H1 (cell line): ENCODE measurements around the gene ISLR2. TPM values are rescaled to one million over a fixed set of nuclear protein-coding genes. Genes with fewer than 3 reads are reported as not detected.

Source experiments
- CTCF ChIA-PET: fragments of 300-600 bp; sonication (Branson Sonifier 250); formaldehyde crosslinking; loops from one replicate; lab custom pipeline; 2021; ENCODE audit not compliant: partially characterized antibody; lab: Charles Lee
- POLR2A ChIA-PET: fragments of 300-600 bp; sonication (Branson Sonifier 250); formaldehyde crosslinking; loops from one replicate; lab custom pipeline; 2021; ENCODE audit warnings: inconsistent platforms; ENCODE audit not compliant: partially characterized antibody; lab: Charles Lee
- DNase-seq, 2 experiments: peaks; one replicate each; pipeline versions ENCODE4 v3.0.0 to v3.0.0-alpha.2; 2010 to 2022; ENCODE audit warnings: low spot score in 2 of 2, low read depth in 1 of 2, mixed read lengths in 1 of 2
- FAIRE-seq: peaks from 2 replicates; lab custom pipeline; 2011; peaks lifted over from hg19 to GRCh38; lab: Jason Lieb, UNC
- H2AFZ ChIP-seq: 2 replicates; pipeline ENCODE4 v1.8.1; 2012; ENCODE audit warnings: low read length, inconsistent platforms
- H2AK5ac ChIP-seq: 2 replicates; pipeline ENCODE4 v1.6.1; 2013; ENCODE audit warnings: low read depth, low read length
- H2BK120ac ChIP-seq: replicated peaks from 2 replicates; pipeline ENCODE3; 2013; ENCODE audit warnings: low read depth, low read length, inconsistent platforms
- H2BK12ac ChIP-seq: 2 replicates; pipeline ENCODE4 v1.6.1; 2013; ENCODE audit warnings: low read depth, low read length
- H2BK15ac ChIP-seq: 2 replicates; pipeline ENCODE4 v1.6.1; 2013; ENCODE audit warnings: low read length
- H2BK20ac ChIP-seq: 2 replicates; pipeline ENCODE4 v1.6.1; 2013; ENCODE audit warnings: low read length
- H2BK5ac ChIP-seq: 2 replicates; pipeline ENCODE4 v1.6.1; 2013; ENCODE audit warnings: low read depth, low read length
- H3K14ac ChIP-seq: 2 replicates; pipeline ENCODE4 v1.6.1; 2013; ENCODE audit warnings: inconsistent platforms; ENCODE audit not compliant: insufficient read length
- H3K18ac ChIP-seq: 2 replicates; pipeline ENCODE4 v1.6.1; 2013; ENCODE audit warnings: low read length; ENCODE audit errors: extremely low read depth
- H3K23ac ChIP-seq: 2 replicates; pipeline ENCODE4 v1.6.1; 2013; ENCODE audit warnings: inconsistent platforms; ENCODE audit not compliant: insufficient read length
- H3K23me2 ChIP-seq: 2 replicates; pipeline ENCODE4 v1.6.1; 2013; ENCODE audit warnings: low read depth, low read length
- H3K27ac ChIP-seq: 2 replicates; pipeline ENCODE4 v1.6.1; 2011; ENCODE audit warnings: low read depth, low read length, inconsistent platforms
- H3K27me3 ChIP-seq, 4 experiments: replicated peaks in 1 of 4; 1 replicate in 1 of 4; 2 replicates in 3 of 4; pipeline versions ENCODE4 v1.6.1 to v1.8.1; 2011 to 2013; ENCODE audit warnings: low read length in 3 of 4, mild to moderate bottlenecking in 3 of 4, inconsistent platforms in 2 of 4, mixed read lengths in 2 of 4, moderate library complexity in 1 of 4; ENCODE audit not compliant: control insufficient read depth in 3 of 4, insufficient read depth in 3 of 4; ENCODE audit errors: extremely low read depth in 1 of 4
- H3K36me3 ChIP-seq, 4 experiments: 2 replicates each; pipeline versions ENCODE4 v1.6.1 to v1.8.1; 2011 to 2013; ENCODE audit warnings: mild to moderate bottlenecking in 4 of 4, low read length in 3 of 4, moderate library complexity in 2 of 4, control low read depth in 1 of 4, inconsistent platforms in 1 of 4; ENCODE audit not compliant: insufficient read depth in 4 of 4, control insufficient read depth in 2 of 4
- H3K4ac ChIP-seq: replicated peaks from 2 replicates; pipeline ENCODE3; 2013; ENCODE audit warnings: low read length, low read depth, mixed read lengths, inconsistent platforms; ENCODE audit not compliant: insufficient read length
- H3K4me1 ChIP-seq, 4 experiments: replicated peaks in 1 of 4; 1 replicate in 1 of 4; 2 replicates in 3 of 4; pipeline versions ENCODE4 v1.6.1 to v1.8.1; 2011 to 2013; ENCODE audit warnings: low read length in 3 of 4, inconsistent platforms in 2 of 4, mixed read lengths in 1 of 4; ENCODE audit not compliant: insufficient read depth in 4 of 4, control insufficient read depth in 3 of 4
- H3K4me2 ChIP-seq, 2 experiments: 2 replicates each; pipeline versions ENCODE4 v1.6.1 to v1.8.1; 2011 to 2013; ENCODE audit warnings: low read depth in 2 of 2, low read length in 2 of 2, control low read depth in 1 of 2, inconsistent platforms in 1 of 2, mild to moderate bottlenecking in 1 of 2; ENCODE audit not compliant: insufficient read depth in 1 of 2
- H3K4me3 ChIP-seq, 4 experiments: fragments of 200-600, 300-600 bp in 1 of 4; sonication (generic), shearing (Covaris generic), sonication (Bioruptor Twin) in 1 of 4; 2 replicates each; pipeline versions ENCODE4 v1.5.1 to v1.8.1; 2011 to 2016; ENCODE audit warnings: low read length in 4 of 4, low read depth in 3 of 4, control low read depth in 2 of 4, inconsistent platforms in 2 of 4, mild to moderate bottlenecking in 2 of 4, mixed read lengths in 1 of 4, moderate library complexity in 1 of 4; ENCODE audit not compliant: insufficient read depth in 2 of 4; ENCODE audit errors: extremely low read depth in 1 of 4
- H3K56ac ChIP-seq: replicated peaks from 2 replicates; pipeline ENCODE3; 2013; ENCODE audit warnings: low read depth, mild to moderate bottlenecking, mixed read lengths, low read length, inconsistent platforms; ENCODE audit not compliant: insufficient read length
- H3K79me1 ChIP-seq: 2 replicates; pipeline ENCODE4 v1.6.1; 2013; ENCODE audit warnings: low read depth, low read length, control low read depth
- H3K79me2 ChIP-seq, 2 experiments: 2 replicates each; pipeline versions ENCODE4 v1.6.1 to v1.8.1; 2012 to 2013; ENCODE audit warnings: low read length in 2 of 2, mild to moderate bottlenecking in 2 of 2, inconsistent platforms in 1 of 2; ENCODE audit not compliant: insufficient read depth in 2 of 2, control insufficient read depth in 1 of 2
- H3K9ac ChIP-seq, 4 experiments: replicated peaks in 1 of 4; 1 replicate in 1 of 4; 2 replicates in 3 of 4; pipeline versions ENCODE4 v1.6.1 to v1.8.1; 2011 to 2013; ENCODE audit warnings: low read depth in 3 of 4, low read length in 3 of 4, control low read depth in 2 of 4, mild to moderate bottlenecking in 2 of 4, moderate library complexity in 2 of 4, inconsistent platforms in 1 of 4; ENCODE audit errors: extremely low read depth in 1 of 4
- H3K9me3 ChIP-seq, 2 experiments: 2 replicates each; pipeline versions ENCODE4 v1.6.1 to v1.8.1; 2012 to 2013; ENCODE audit warnings: mild to moderate bottlenecking in 2 of 2, moderate library complexity in 2 of 2, control low read depth in 1 of 2, inconsistent platforms in 1 of 2, low read depth in 1 of 2, low read length in 1 of 2, mixed read lengths in 1 of 2; ENCODE audit not compliant: insufficient read depth in 2 of 2
- H4K20me1 ChIP-seq, 2 experiments: replicated peaks in 1 of 2; 2 replicates each; pipeline versions ENCODE3 to v1.8.1; 2011 to 2013; ENCODE audit warnings: inconsistent platforms in 2 of 2, low read length in 2 of 2, mild to moderate bottlenecking in 1 of 2; ENCODE audit not compliant: insufficient read depth in 2 of 2, control insufficient read depth in 1 of 2
- H4K5ac ChIP-seq: 2 replicates; pipeline ENCODE4 v1.6.1; 2013; ENCODE audit warnings: low read length, low read depth, mixed read lengths, inconsistent platforms; ENCODE audit not compliant: insufficient read length
- H4K8ac ChIP-seq: 2 replicates; pipeline ENCODE4 v1.8.0; 2013; ENCODE audit warnings: mild to moderate bottlenecking, moderate library complexity, low read length, inconsistent platforms; ENCODE audit not compliant: insufficient read depth; ENCODE audit errors: extremely low read depth
- H4K91ac ChIP-seq: replicated peaks from 2 replicates; pipeline ENCODE3; 2013; ENCODE audit warnings: low read length, mixed read lengths, inconsistent platforms; ENCODE audit not compliant: insufficient read length
- CHD1 ChIP-seq: IDR thresholded peaks from 2 replicates; pipeline ENCODE4 v1.6.1; 2012; ENCODE audit warnings: low read depth, low read length, improper control_type of control experiment
- POU5F1 ChIP-seq: IDR thresholded peaks from 2 replicates; pipeline ENCODE4 v1.6.1; 2011; ENCODE audit warnings: low read depth, mild to moderate bottlenecking, low read length, moderate library complexity
- SAP30 ChIP-seq: fragments of 300-600 bp; sonication (generic); IDR thresholded peaks from 2 replicates; pipeline ENCODE4 v1.7.1; 2012; ENCODE audit warnings: low read length, moderate library complexity, mild to moderate bottlenecking, inconsistent platforms; ENCODE audit not compliant: insufficient read depth, insufficient replicate concordance
- SUZ12 ChIP-seq: fragments of 200-600 bp; sonication (generic); IDR thresholded peaks from 2 replicates; pipeline ENCODE4 v1.6.1; 2012; ENCODE audit warnings: mild to moderate bottlenecking, inconsistent platforms, low read length, moderate library complexity, mixed read lengths
- TCF12 ChIP-seq: IDR thresholded peaks from 2 replicates; pipeline ENCODE4 v1.6.1; 2011; ENCODE audit warnings: low read depth, mild to moderate bottlenecking, low read length
- WGBS, 2 experiments: shearing (Covaris generic) in 1 of 2; methylation state at CpG; one replicate each; pipeline versions ENCODE4 v1.1.6 to v1.1.7; 2013 to 2015; ENCODE audit warnings: low lambda C conversion rate in 2 of 2, mixed read lengths in 2 of 2, inconsistent platforms in 1 of 2, low coverage in 1 of 2, missing lambda C conversion rate in 1 of 2; ENCODE audit not compliant: insufficient replicate concordance in 2 of 2, insufficient coverage in 1 of 2, insufficient read length in 1 of 2; ENCODE audit errors: extremely low coverage in 1 of 2, missing lambda C conversion rate in 1 of 2; 5-methylcytosine and 5-hydroxymethylcytosine counted together
- polyA plus RNA-seq, 7 experiments: library from polyadenylated mRNA; depleted of rRNA in 3 of 7; stranded (reverse) in 5 of 7; unstranded in 2 of 7; fragments of >200 nt in 5 of 7; fragments of 200-250 nt in 2 of 7; gene quantifications; 1 replicate in 5 of 7; 2 replicates in 1 of 7; 4 replicates in 1 of 7; pipeline versions ENCODE4 v1.2.1 to v1.2.3, GENCODE V29; 2011 to 2013; ENCODE audit warnings: missing spikeins in 2 of 7, mixed read lengths in 2 of 7
- total RNA-seq: library from RNA; stranded (reverse); fragmentation: NEBNext Ultra II Directional; extraction: Animal tissue kit (Norgen Biotek cat#: 25700); gene quantifications from 2 replicates; pipeline ENCODE4 v1.2.1, GENCODE V29; 2021
- TF ChIP-seq, protein P1 (sequence below): IDR thresholded peaks from 2 replicates; pipeline ENCODE4 v1.6.1; 2012; ENCODE audit warnings: low read length, inconsistent platforms

The ISLR2 gene
- total and polyA plus RNA-seq, 2 of the 8 experiments (the other 6 are each of a cell fraction or from before 2014, with no cell fraction given) = 0.47 to 0.58 TPM

- no peak for DNase-seq
- Histone ChIP-seq H3K9me3 (no peaks in the 10 kb centered on the region), H3K56ac (no peak overlapping the region), H3K27ac (no peak overlapping the region), H3K4me1 (no peaks in the 10 kb centered on the region), H3K4ac (no peak overlapping the region), H3K79me1 (no peaks in the 10 kb centered on the region; the same call in 1 of the 2 replicates), H3K4me2 (no peak overlapping the region), H4K5ac (no peak overlapping the region), H4K91ac (no peak overlapping the region), H3K27me3 (no peaks in the 10 kb centered on the region; a peak in 1 of 7 replicates), H2BK20ac (no peak overlapping the region), H4K8ac (no peak overlapping the region), H4K20me1 (peaks cover 0 to 2% of the 10 kb centered on the region in 2 experiments), H3K14ac (no peak overlapping the region), H3K36me3 (no peaks in the 10 kb centered on the region), H2BK120ac (no peak overlapping the region), H2BK12ac (no peak overlapping the region), H2AK5ac (no peak overlapping the region), H3K23me2 (no peaks in the 10 kb centered on the region), H3K4me3 (no peak overlapping the region), H3K23ac (no peak overlapping the region), H3K18ac (no peak overlapping the region), H2BK5ac (no peak overlapping the region), H3K79me2 (no peaks in the 10 kb centered on the region), H2AFZ (no peak overlapping the region), H3K9ac (no peak overlapping the region), H2BK15ac (no peak overlapping the region)
- 91% methylated on average over 7 of the region's 8 CpGs; no CpG with 5 or more reads in 1 of the 2 experiments for WGBS, 2 experiments
- CTCF ChIA-PET = interaction anchor here (1.0 to 2.9 kb wide), 3 partner anchors 126 to 141 kb away, joined by 5 to 12 read pairs (median 6); no protein-coding TSS in a partner anchor
- POLR2A ChIA-PET = interaction anchor here (0.9 to 2.7 kb wide), 4 partner anchors 9 to 14 kb away, joined by 3 to 6 read pairs (median 4); partner anchors contain the start of gene ISLR
- FAIRE-seq = no peak
- TF ChIP-seq, protein P1, sequence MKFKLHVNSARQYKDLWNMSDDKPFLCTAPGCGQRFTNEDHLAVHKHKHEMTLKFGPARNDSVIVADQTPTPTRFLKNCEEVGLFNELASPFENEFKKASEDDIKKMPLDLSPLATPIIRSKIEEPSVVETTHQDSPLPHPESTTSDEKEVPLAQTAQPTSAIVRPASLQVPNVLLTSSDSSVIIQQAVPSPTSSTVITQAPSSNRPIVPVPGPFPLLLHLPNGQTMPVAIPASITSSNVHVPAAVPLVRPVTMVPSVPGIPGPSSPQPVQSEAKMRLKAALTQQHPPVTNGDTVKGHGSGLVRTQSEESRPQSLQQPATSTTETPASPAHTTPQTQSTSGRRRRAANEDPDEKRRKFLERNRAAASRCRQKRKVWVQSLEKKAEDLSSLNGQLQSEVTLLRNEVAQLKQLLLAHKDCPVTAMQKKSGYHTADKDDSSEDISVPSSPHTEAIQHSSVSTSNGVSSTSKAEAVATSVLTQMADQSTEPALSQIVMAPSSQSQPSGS = no peak
- no peak for TF ChIP-seq SAP30
- TF ChIP-seq SUZ12 = no peak
- no peak for TF ChIP-seq TCF12
- TF ChIP-seq POU5F1 = no peak
- TF ChIP-seq CHD1 = no peak
Measured at GRCh38 chr15:74182131-74182530, 51.7 kb downstream of the ISLR2 start.
